ENCODE measurements around the gene MYOC. TPM values are rescaled to one million over a fixed set of nuclear protein-coding genes. Genes with fewer than 3 reads are reported as not detected.

Gene MYOC
- total RNA-seq, 1 experiment from 2014 or later: not detected

GRCh38 chr1:171676823-171677222, 24.3 kb upstream of the MYOC start:
- H3K27me3 ChIP-seq (ENCODE audit: insufficient read depth, low read length): no peaks in the 10 kb centered on the region
- CTCF ChIA-PET: no interaction called here
- TF ChIP-seq FOSL1 (IDR thresholded peaks at IDR 0.05; ENCODE audit: low read depth): no peak
- TF ChIP-seq ZNF274 (IDR thresholded peaks at IDR 0.05; ENCODE audit: low read depth, low read length): no peak
- TF ChIP-seq EZH2phosphoT487 (IDR thresholded peaks at IDR 0.05; ENCODE audit: borderline replicate concordance): no peak
- no peak for TF ChIP-seq POLR2A (IDR thresholded peaks at IDR 0.05; ENCODE audit: borderline replicate concordance, extremely low read depth, insufficient read depth, insufficient read length)
- TF ChIP-seq SP1 (IDR thresholded peaks at IDR 0.05; ENCODE audit: low read depth): no peak

GRCh38 chr1:171674431-171675405, 22.2 kb upstream of the MYOC start:
- H3K4me2 ChIP-seq (ENCODE audit: low read length): no peak overlapping the region
- ATAC-seq (no peak), DNase-seq (ENCODE audit: low read depth, low spot score) (no peak)
- H3K9me3 ChIP-seq (ENCODE audit: control insufficient read depth in 1 of 2, insufficient read depth in 1 of 2, low read depth in 1 of 2, low read length in 2 of 2): no peaks in the 10 kb centered on the region
- no peak overlapping the region for H3K4me3 ChIP-seq (replicated peaks in 1 of 2; ENCODE audit: low read depth in 1 of 2, low read length in 2 of 2)
- no peak overlapping the region for H3K27ac ChIP-seq (ENCODE audit: low read depth, low read length)
- POLR2A ChIA-PET: no interaction called here
- H3K9ac ChIP-seq (ENCODE audit: low read length): no peak overlapping the region
- RAD21 ChIA-PET (ENCODE audit: low non-redundant PET in 1 of 2, low total read pairs in 2 of 2, uncharacterized antibody in 2 of 2, unreplicated experiment in 2 of 2): no interaction called here
- intact Hi-C loops (cut with micrococcal nuclease): no loop called here
- no peaks in the 10 kb centered on the region for H3K27me3 ChIP-seq (ENCODE audit: insufficient read depth, low read length)
- H3K4me1 ChIP-seq (ENCODE audit: control insufficient read depth in 1 of 2, insufficient read depth in 2 of 2, low read length in 2 of 2): no peaks in the 10 kb centered on the region
- H3K36me3 ChIP-seq (ENCODE audit: control insufficient read depth in 1 of 2, insufficient read depth in 2 of 2, low read length in 2 of 2): no peaks in the 10 kb centered on the region
- CTCF ChIA-PET: interaction anchor here (1.7 kb wide), 1 partner anchor 20 kb away, joined by 3 read pairs; no protein-coding TSS in a partner anchor
- no peaks in the 10 kb centered on the region for H4K20me1 ChIP-seq (ENCODE audit: insufficient read depth)
- H3K79me2 ChIP-seq (ENCODE audit: insufficient read depth, low read length): no peaks in the 10 kb centered on the region
- H3K9me2 ChIP-seq (ENCODE audit: insufficient read depth): no peaks in the 10 kb centered on the region
- H2AFZ ChIP-seq (ENCODE audit: low read depth, low read length, poor library complexity, severe bottlenecking): no peak overlapping the region
- BruUV-seq (replicated peaks): no TSS peak
- no peak for TF ChIP-seq CEBPB (IDR thresholded peaks at IDR 0.05; ENCODE audit: low read depth)
- no peak for TF ChIP-seq EZH2 (IDR thresholded peaks at IDR 0.05)
- TF ChIP-seq SIN3A (IDR thresholded peaks at IDR 0.05; ENCODE audit: low read depth): no peak
- no peak for TF ChIP-seq JUND (IDR thresholded peaks at IDR 0.05)
- no peak for TF ChIP-seq YY1 (IDR thresholded peaks at IDR 0.05; ENCODE audit: extremely low read depth, insufficient replicate concordance, low read depth, low read length)
- no peak for TF ChIP-seq ZNF274 (IDR thresholded peaks at IDR 0.05; ENCODE audit: low read depth, low read length)
- TF ChIP-seq CBX3 (IDR thresholded peaks at IDR 0.05; ENCODE audit: low read depth): no peak
- no peak for TF ChIP-seq ATF3 (IDR thresholded peaks at IDR 0.05)
- no peak for TF ChIP-seq ZBTB33 (IDR thresholded peaks at IDR 0.05; ENCODE audit: extremely low read depth, insufficient replicate concordance, low read length)
- no peak for TF ChIP-seq ZFX (IDR thresholded peaks at IDR 0.05)

More at GRCh38 chr1:171676823-171677222, 24.3 kb upstream of the MYOC start:
- Histone ChIP-seq H3K4me2 (ENCODE audit: low read length) (no peak overlapping the region), H2AFZ (ENCODE audit: low read depth, low read length, poor library complexity, severe bottlenecking) (no peak overlapping the region), H3K4me3 (replicated peaks in 1 of 2; ENCODE audit: low read depth in 1 of 2, low read length in 2 of 2) (no peak overlapping the region), H3K9ac (ENCODE audit: low read length) (no peak overlapping the region), H3K36me3 (ENCODE audit: control insufficient read depth in 1 of 2, insufficient read depth in 2 of 2, low read length in 2 of 2) (no peaks in the 10 kb centered on the region), H3K27ac (ENCODE audit: low read depth, low read length) (no peak overlapping the region), H3K4me1 (ENCODE audit: control insufficient read depth in 1 of 2, insufficient read depth in 2 of 2, low read length in 2 of 2) (no peaks in the 10 kb centered on the region), H4K20me1 (ENCODE audit: insufficient read depth) (no peaks in the 10 kb centered on the region), H3K79me2 (ENCODE audit: insufficient read depth, low read length) (no peaks in the 10 kb centered on the region), H3K9me3 (ENCODE audit: control insufficient read depth in 1 of 2, insufficient read depth in 1 of 2, low read depth in 1 of 2, low read length in 2 of 2) (no peaks in the 10 kb centered on the region), H3K9me2 (ENCODE audit: insufficient read depth) (no peaks in the 10 kb centered on the region)
- BruUV-seq (replicated peaks): no TSS peak
- RAD21 ChIA-PET (ENCODE audit: low non-redundant PET in 1 of 2, low total read pairs in 2 of 2, uncharacterized antibody in 2 of 2, unreplicated experiment in 2 of 2): no interaction called here
- POLR2A ChIA-PET: no interaction called here
- no peak for DNase-seq (ENCODE audit: low read depth, low spot score)
- no peak for ATAC-seq
- intact Hi-C loops (cut with micrococcal nuclease): no loop called here
